ENCODE results near the gene LNP1. TPM values are rescaled to one million over a fixed set of nuclear protein-coding genes. Genes with fewer than 3 reads are reported as not detected.

Gene LNP1
- total RNA-seq, 4 donors from 2014 or later = 8.2 to 15.8 (median 9.9) TPM

DNA sequence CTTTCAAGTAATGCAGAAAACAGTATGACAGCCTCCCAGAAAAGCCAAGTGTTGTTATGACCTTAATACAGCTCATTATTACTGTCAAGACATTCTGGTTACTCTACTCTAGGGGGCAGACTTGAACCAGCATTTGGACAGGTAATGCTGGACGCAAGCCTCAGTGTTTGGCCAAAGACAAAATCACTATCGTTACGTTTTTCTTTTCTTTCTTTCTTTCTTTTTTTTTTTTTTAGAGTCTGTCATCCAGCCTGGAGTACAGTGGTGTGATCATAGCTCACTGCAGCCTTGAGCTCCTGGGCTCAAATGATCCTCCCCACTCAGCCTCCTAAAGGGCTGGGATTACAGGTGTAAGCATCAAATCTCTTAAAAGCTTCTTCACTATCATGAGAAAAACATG is 61.7 kb downstream of the LNP1 start:
- no peaks in the 10 kb centered on the region for H3K4me1 ChIP-seq
- WGBS, 2 donors = 4% methylated on average over 3 of the region's 3 CpGs
- H3K27me3 ChIP-seq = no peaks in the 10 kb centered on the region
- H3K36me3 ChIP-seq = no peaks in the 10 kb centered on the region
- H3K27ac ChIP-seq = no peak overlapping the region
- DNase-seq = peak; percentile 17 to 24
- no peaks in the 10 kb centered on the region for H3K9me3 ChIP-seq
- intact Hi-C loops (cut with DNase I) = loop anchor here (5.0 kb wide), 1 partner anchor 129 kb away; no protein-coding TSS in a partner anchor
- TF ChIP-seq, protein P1, sequence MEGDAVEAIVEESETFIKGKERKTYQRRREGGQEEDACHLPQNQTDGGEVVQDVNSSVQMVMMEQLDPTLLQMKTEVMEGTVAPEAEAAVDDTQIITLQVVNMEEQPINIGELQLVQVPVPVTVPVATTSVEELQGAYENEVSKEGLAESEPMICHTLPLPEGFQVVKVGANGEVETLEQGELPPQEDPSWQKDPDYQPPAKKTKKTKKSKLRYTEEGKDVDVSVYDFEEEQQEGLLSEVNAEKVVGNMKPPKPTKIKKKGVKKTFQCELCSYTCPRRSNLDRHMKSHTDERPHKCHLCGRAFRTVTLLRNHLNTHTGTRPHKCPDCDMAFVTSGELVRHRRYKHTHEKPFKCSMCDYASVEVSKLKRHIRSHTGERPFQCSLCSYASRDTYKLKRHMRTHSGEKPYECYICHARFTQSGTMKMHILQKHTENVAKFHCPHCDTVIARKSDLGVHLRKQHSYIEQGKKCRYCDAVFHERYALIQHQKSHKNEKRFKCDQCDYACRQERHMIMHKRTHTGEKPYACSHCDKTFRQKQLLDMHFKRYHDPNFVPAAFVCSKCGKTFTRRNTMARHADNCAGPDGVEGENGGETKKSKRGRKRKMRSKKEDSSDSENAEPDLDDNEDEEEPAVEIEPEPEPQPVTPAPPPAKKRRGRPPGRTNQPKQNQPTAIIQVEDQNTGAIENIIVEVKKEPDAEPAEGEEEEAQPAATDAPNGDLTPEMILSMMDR (IDR thresholded peaks at IDR 0.05) = peak; percentile 38 to 86 (median 64)
- TF ChIP-seq POLR2A (IDR thresholded peaks at IDR 0.05) = no peak
- H3K4me3 ChIP-seq (replicated peaks in 1 of 3) = no peak overlapping the region

DNA sequence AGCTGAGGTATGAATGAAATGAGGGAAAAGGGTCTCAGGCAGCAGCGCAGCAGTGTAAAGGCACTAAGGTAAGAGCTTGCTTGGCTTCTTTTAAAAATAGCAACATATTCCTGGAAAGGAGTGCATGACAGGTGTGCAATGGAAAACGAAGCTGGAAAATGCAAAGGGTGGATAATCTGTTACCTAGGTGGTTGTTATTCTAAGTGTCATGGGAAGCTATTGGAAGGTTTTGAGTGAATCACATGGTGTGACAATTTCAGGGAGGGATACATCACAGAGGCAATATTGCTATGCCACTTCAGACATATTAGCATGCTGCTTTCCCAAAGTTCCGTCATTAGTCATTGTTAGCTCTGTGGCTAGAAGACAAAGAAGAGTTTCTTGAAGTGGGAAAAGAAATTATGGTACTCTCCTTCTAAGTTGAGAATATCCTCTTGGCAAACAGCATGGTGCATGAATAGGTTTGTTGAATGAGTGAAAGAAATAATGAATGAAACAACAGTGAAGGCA is 62.4 kb downstream of the LNP1 start:
- H3K27me3 ChIP-seq = no peaks in the 10 kb centered on the region
- no peak overlapping the region for H3K4me3 ChIP-seq (replicated peaks in 1 of 3)
- H3K36me3 ChIP-seq = no peaks in the 10 kb centered on the region
- no peaks in the 10 kb centered on the region for H3K9me3 ChIP-seq
- intact Hi-C loops (cut with DNase I) = loop anchor here (5.0 kb wide), 1 partner anchor 129 kb away; no protein-coding TSS in a partner anchor
- DNase-seq = no peak
- no peaks in the 10 kb centered on the region for H3K4me1 ChIP-seq
- WGBS, 2 donors = 68 to 78% methylated on average over 3 of the region's 3 CpGs
- TF ChIP-seq, protein P1 (IDR thresholded peaks at IDR 0.05) = no peak
- no peak for TF ChIP-seq POLR2A (IDR thresholded peaks at IDR 0.05)
- no peak overlapping the region for H3K27ac ChIP-seq

DNA sequence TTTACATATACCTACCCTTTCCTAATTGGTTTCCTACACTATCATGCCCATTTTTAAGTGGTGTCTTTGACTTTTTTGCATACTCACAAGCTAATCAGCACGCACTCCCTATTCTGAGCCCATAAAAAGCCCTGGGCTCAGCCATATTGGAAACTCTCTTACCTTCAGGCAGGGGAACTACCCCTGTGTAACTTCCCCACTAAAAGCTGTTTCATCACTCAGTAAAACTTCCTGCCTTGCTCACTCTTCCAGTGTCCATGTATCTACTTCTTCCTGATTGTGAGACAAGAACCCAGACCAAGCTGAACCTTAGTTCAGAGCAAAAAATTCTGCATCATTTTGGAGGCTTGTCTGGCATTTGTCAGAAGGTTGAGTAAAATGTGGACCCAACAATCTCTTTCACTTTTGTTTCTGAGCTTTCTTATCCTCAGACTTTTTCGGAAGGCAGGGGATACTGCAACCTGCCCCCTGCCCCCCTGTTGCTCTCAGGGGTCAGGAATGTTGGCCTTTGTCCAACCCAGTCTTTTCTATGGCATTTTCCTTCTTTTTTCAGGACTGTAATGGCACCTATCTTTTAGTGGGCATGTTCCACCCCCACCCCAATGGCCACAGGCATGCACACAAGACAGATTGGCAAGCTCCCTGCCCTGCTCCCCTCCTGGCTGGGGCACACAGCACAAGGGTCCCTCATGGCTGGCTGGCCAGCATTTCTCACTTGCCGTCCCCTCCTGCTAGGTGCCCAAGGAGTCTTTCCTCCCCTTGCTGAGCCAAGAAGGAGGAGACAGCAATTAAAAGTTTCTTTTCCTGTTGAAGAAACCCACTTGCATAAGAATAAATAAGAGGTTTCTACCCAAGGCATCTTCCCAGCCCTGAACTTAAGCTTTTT is 64.8 kb downstream of the LNP1 start:
- intact Hi-C loops (cut with DNase I) = no loop called here
- Histone ChIP-seq H3K27ac (no peak overlapping the region), H3K4me3 (replicated peaks in 1 of 3) (no peak overlapping the region), H3K9me3 (no peaks in the 10 kb centered on the region), H3K4me1 (no peaks in the 10 kb centered on the region), H3K27me3 (no peaks in the 10 kb centered on the region), H3K36me3 (no peaks in the 10 kb centered on the region)
- no peak for DNase-seq
- TF ChIP-seq, protein P1 (IDR thresholded peaks at IDR 0.05) = no peak
- no peak for TF ChIP-seq POLR2A (IDR thresholded peaks at IDR 0.05)
- 84% methylated on average over 3 of the region's 3 CpGs for WGBS, 2 donors

DNA sequence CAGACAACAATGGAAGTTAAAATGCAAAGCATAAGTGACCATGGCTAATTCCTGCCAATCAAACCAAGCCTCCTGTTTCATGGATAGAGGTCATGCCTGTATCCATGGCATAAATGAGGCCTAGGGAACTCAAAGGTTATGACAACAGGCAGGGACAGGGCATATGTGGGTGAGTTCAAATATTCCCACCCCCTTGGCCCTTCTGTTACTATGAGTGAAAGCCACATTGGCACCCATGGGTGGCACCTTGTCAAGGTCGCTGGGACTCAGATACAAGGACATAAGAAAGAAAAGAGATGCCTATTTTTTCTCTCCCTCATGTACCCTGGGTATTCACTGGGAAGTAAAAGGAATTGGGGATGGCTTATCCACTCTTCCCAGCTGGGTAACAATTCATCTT is 65.8 kb downstream of the LNP1 start:
- Histone ChIP-seq H3K9me3 (no peaks in the 10 kb centered on the region), H3K4me3 (replicated peaks in 1 of 3) (no peak overlapping the region), H3K4me1 (no peaks in the 10 kb centered on the region), H3K27me3 (no peaks in the 10 kb centered on the region), H3K27ac (no peak overlapping the region), H3K36me3 (no peaks in the 10 kb centered on the region)
- TF ChIP-seq, protein P1 (IDR thresholded peaks at IDR 0.05) = no peak
- no peak for TF ChIP-seq POLR2A (IDR thresholded peaks at IDR 0.05)
- DNase-seq = no peak
- WGBS, 2 donors = 94 to 100% methylated on average over 1 of the region's 1 CpG
- intact Hi-C loops (cut with DNase I) = no loop called here

DNA sequence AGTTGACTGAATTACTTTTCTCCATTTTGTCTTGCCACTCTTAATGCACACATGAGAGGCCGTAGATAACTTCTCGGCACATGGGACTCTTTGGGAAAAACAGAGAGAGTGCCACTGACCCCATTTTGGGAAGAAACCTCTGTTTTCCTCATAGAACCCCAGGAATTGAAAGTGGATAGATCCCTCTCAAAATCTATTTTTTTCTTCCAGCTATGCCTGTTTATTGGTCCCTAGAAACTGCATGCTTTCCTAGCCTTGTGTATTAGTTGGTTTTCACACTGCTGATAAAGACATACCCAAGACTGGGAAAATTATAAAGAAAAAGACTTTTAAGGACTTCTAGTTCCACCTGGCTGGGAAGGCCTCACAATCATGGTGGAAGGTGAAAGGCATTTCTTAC is 67.3 kb downstream of the LNP1 start:
- no peaks in the 10 kb centered on the region for H3K27me3 ChIP-seq
- no peak for TF ChIP-seq POLR2A (IDR thresholded peaks at IDR 0.05)
- TF ChIP-seq, protein P1 (IDR thresholded peaks at IDR 0.05) = no peak
- no peak overlapping the region for H3K27ac ChIP-seq
- intact Hi-C loops (cut with DNase I) = no loop called here
- 92 to 98% methylated on average over 2 of the region's 2 CpGs for WGBS, 2 donors
- no peak overlapping the region for H3K4me3 ChIP-seq (replicated peaks in 1 of 3)
- no peaks in the 10 kb centered on the region for H3K9me3 ChIP-seq
- DNase-seq = no peak
- no peaks in the 10 kb centered on the region for H3K36me3 ChIP-seq
- no peaks in the 10 kb centered on the region for H3K4me1 ChIP-seq

All from thyroid gland (tissue), 4 donors.